Caco-2 (cell line): ENCODE data around the gene RASL12. TPM values are rescaled to one million over a fixed set of nuclear protein-coding genes. Genes with fewer than 3 reads are reported as not detected.

ENCODE experiments used
- BruUV-seq: library from RNA; stranded (reverse); fragments of 400-500 nt; replicated peaks from 2 replicates; lab custom pipeline; 2021; lab: Mats Ljungman, UMichigan
- CTCF ChIA-PET: fragments of 300-600 bp; sonication (Branson Sonifier 250); formaldehyde crosslinking; loops from one replicate; lab custom pipeline; 2022; ENCODE audit warnings: antibody characterized with exemption; lab: Charles Lee
- POLR2A ChIA-PET: fragments of 300-600 bp; sonication (Branson Sonifier 250); formaldehyde crosslinking; loops from one replicate; lab custom pipeline; 2022; ENCODE audit warnings: antibody characterized with exemption; lab: Charles Lee
- DNase-seq, 2 experiments: peaks; one replicate each; pipeline versions ENCODE4 v3.0.0 to v3.0.0-alpha.2; 2020 to 2022
- H3K27me3 ChIP-seq: replicated peaks from 2 replicates; pipeline ENCODE4 v1.6.0; 2011; ENCODE audit warnings: low read length; ENCODE audit not compliant: control insufficient read depth, insufficient read depth
- H3K36me3 ChIP-seq: 2 replicates; pipeline ENCODE4 v1.5.1; 2011; ENCODE audit warnings: low read length; ENCODE audit not compliant: control insufficient read depth, insufficient read depth
- H3K4me1 ChIP-seq: fragments of 250-450 bp; sonication (Bioruptor Pico); 2 replicates; pipeline ENCODE4 v1.5.1; 2020; ENCODE audit warnings: mild to moderate bottlenecking
- H3K4me3 ChIP-seq: 2 replicates; pipeline ENCODE4 v1.5.1; 2011; ENCODE audit warnings: low read depth, mild to moderate bottlenecking, control low read depth, low read length
- H3K9me3 ChIP-seq: fragments of 250-450 bp; sonication (Bioruptor Pico); 2 replicates; pipeline ENCODE4 v1.5.1; 2020; ENCODE audit warnings: mild to moderate bottlenecking, moderate library complexity
- H3K27ac Mint-ChIP-seq: one replicate; pipeline ENCODE4 v1.8.0; 2022; ENCODE audit warnings: mixed read lengths; ENCODE audit not compliant: unreplicated experiment
- H3K27me3 Mint-ChIP-seq: one replicate; pipeline ENCODE4 v1.8.0; 2022; ENCODE audit warnings: mixed read lengths; ENCODE audit not compliant: insufficient read depth, unreplicated experiment
- H3K36me3 Mint-ChIP-seq: one replicate; pipeline ENCODE4 v1.8.0; 2022; ENCODE audit warnings: mild to moderate bottlenecking, mixed read lengths; ENCODE audit not compliant: insufficient read depth, unreplicated experiment
- H3K4me1 Mint-ChIP-seq: one replicate; pipeline ENCODE4 v1.8.0; 2022; ENCODE audit warnings: low read depth, mixed read lengths; ENCODE audit not compliant: unreplicated experiment
- H3K4me3 Mint-ChIP-seq: one replicate; pipeline ENCODE4 v1.8.0; 2022; ENCODE audit warnings: mild to moderate bottlenecking, moderate library complexity, mixed read lengths; ENCODE audit not compliant: unreplicated experiment
- H3K9me3 Mint-ChIP-seq: one replicate; pipeline ENCODE4 v1.8.0; 2022; ENCODE audit warnings: mixed read lengths; ENCODE audit not compliant: unreplicated experiment
- intact Hi-C: fragments of 100-400 bp; cut with micrococcal nuclease; formaldehyde crosslinking; loops from one replicate; pipeline ENCODE4 v1.10.0; 2022; ENCODE audit not compliant: unreplicated experiment
- total RNA-seq: library from RNA; stranded (reverse); gene quantifications from 2 replicates; pipeline ENCODE4 v1.2.3, GENCODE V29; 2022
- TF ChIP-seq, protein P1 (sequence below), 2 experiments: fragments of 200-600 bp in 1 of 2; IDR thresholded peaks; 1 replicate in 1 of 2; 2 replicates in 1 of 2; pipeline versions ENCODE4 v1.5.1 to v1.8.0; 2011 to 2022; ENCODE audit warnings: antibody characterized with exemption in 1 of 2, control low read depth in 1 of 2, inconsistent platforms in 1 of 2, low read depth in 1 of 2, low read length in 1 of 2, mild to moderate bottlenecking in 1 of 2, moderate library complexity in 1 of 2; ENCODE audit not compliant: insufficient read depth in 1 of 2, severe bottlenecking in 1 of 2, unreplicated experiment in 1 of 2

The RASL12 gene
- total RNA-seq, 1 experiment from 2014 or later: 6.4 TPM

DNA sequence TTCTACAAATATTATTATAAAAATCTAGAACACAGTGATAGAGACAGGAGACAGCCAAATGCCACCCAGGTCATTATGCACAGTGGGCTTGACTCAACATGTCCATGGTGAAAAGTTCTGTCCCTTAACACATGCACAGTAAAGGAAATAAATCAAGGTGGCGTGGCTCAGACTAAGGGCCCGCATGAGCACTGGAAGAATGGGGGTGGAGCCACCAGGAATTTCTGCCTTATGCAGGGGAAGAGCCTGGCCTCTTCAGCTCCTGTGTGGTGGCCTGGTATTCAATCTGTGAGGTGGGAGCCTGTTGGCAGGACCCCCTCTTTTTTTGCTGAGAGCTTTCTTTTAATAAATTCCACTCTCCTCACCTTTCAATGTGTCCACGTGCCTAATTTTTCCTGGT, 60.9 kb downstream of the RASL12 start:
- Histone ChIP-seq H3K4me1 (no peaks in the 10 kb centered on the region), H3K4me3 (no peak overlapping the region), H3K27me3 (no peaks in the 10 kb centered on the region), H3K9me3 (no peaks in the 10 kb centered on the region), H3K36me3 (no peaks in the 10 kb centered on the region)
- no peak for DNase-seq
- CTCF ChIA-PET: no interaction called here
- Mint-ChIP-seq H3K4me3 (no peak overlapping the region), H3K36me3 (peaks cover 21% of the 10 kb centered on the region), H3K4me1 (no peaks in the 10 kb centered on the region), H3K27me3 (no peaks in the 10 kb centered on the region), H3K27ac (no peak overlapping the region), H3K9me3 (no peaks in the 10 kb centered on the region)
- no TSS peak for BruUV-seq
- POLR2A ChIA-PET: interaction anchor here (0.6 kb wide), 1 partner anchor 359 kb away, joined by 6 read pairs; no protein-coding TSS in a partner anchor
- TF ChIP-seq, protein P1, sequence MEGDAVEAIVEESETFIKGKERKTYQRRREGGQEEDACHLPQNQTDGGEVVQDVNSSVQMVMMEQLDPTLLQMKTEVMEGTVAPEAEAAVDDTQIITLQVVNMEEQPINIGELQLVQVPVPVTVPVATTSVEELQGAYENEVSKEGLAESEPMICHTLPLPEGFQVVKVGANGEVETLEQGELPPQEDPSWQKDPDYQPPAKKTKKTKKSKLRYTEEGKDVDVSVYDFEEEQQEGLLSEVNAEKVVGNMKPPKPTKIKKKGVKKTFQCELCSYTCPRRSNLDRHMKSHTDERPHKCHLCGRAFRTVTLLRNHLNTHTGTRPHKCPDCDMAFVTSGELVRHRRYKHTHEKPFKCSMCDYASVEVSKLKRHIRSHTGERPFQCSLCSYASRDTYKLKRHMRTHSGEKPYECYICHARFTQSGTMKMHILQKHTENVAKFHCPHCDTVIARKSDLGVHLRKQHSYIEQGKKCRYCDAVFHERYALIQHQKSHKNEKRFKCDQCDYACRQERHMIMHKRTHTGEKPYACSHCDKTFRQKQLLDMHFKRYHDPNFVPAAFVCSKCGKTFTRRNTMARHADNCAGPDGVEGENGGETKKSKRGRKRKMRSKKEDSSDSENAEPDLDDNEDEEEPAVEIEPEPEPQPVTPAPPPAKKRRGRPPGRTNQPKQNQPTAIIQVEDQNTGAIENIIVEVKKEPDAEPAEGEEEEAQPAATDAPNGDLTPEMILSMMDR (IDR thresholded peaks at IDR 0.05; ENCODE audit: insufficient read depth in 1 of 2, low read depth in 1 of 2, low read length in 1 of 2, severe bottlenecking in 1 of 2, unreplicated experiment in 1 of 2): no peak
- intact Hi-C loops: no loop called here

- H3K4me3 Mint-ChIP-seq: no peak overlapping the region
- no TSS peak for BruUV-seq
- H3K4me3 ChIP-seq: no peak overlapping the region
- TF ChIP-seq, protein P1 (IDR thresholded peaks at IDR 0.05; ENCODE audit: insufficient read depth in 1 of 2, low read depth in 1 of 2, low read length in 1 of 2, severe bottlenecking in 1 of 2, unreplicated experiment in 1 of 2): no peak
- intact Hi-C loops: no loop called here
- no peaks in the 10 kb centered on the region for H3K27me3 Mint-ChIP-seq
- H3K9me3 ChIP-seq: no peaks in the 10 kb centered on the region
- no peak overlapping the region for H3K27ac Mint-ChIP-seq
- no peaks in the 10 kb centered on the region for H3K27me3 ChIP-seq
- DNase-seq: no peak
- no peaks in the 10 kb centered on the region for H3K36me3 ChIP-seq
- no peaks in the 10 kb centered on the region for H3K9me3 Mint-ChIP-seq
- CTCF ChIA-PET: no interaction called here
- POLR2A ChIA-PET: no interaction called here
- no peaks in the 10 kb centered on the region for H3K4me1 Mint-ChIP-seq
- peaks cover 13% of the 10 kb centered on the region for H3K36me3 Mint-ChIP-seq
- no peaks in the 10 kb centered on the region for H3K4me1 ChIP-seq
Measured at GRCh38 chr15:65004993-65005392, 62.8 kb downstream of the RASL12 start.

Other genes starting within 250 kb of the RASL12 start
- 45.8 and 47.9 TPM in 2 replicates for gene PIF1, start 242.3 kb downstream of the RASL12 start, total RNA-seq
- 4.5 and 4.9 TPM in 2 replicates for gene PLEKHO2, start 226.1 kb downstream of the RASL12 start, total RNA-seq
- gene ANKDD1A, start 156.1 kb downstream of the RASL12 start, total RNA-seq: 1.3 and 1.6 TPM in 2 replicates
- 69.4 and 72.9 TPM in 2 replicates for gene SPG21, start 78.1 kb downstream of the RASL12 start, total RNA-seq
- gene MTFMT, start 38.4 kb downstream of the RASL12 start, total RNA-seq: 24.7 and 29.9 TPM in 2 replicates
- gene SLC51B, start 22.6 kb downstream of the RASL12 start, total RNA-seq: 15.4 and 17.1 TPM in 2 replicates
- not detected in 2 replicates for gene KBTBD13, start 8.8 kb upstream of the RASL12 start, total RNA-seq
- gene UBAP1L, start 47.2 kb upstream of the RASL12 start, total RNA-seq: 2.2 and 2.7 TPM in 2 replicates
- 26.2 and 32.6 TPM in 2 replicates for gene PDCD7, start 65.8 kb upstream of the RASL12 start, total RNA-seq
- gene CLPX, start 117.4 kb upstream of the RASL12 start, total RNA-seq: 51.4 and 59.4 TPM in 2 replicates
- not detected in 2 replicates for gene CILP, start 143.5 kb upstream of the RASL12 start, total RNA-seq
- 6.9 and 9.5 TPM in 2 replicates for gene PARP16, start 218.9 kb upstream of the RASL12 start, total RNA-seq
- gene RNU5A-1, start 228.1 kb upstream of the RASL12 start, total RNA-seq: not detected in 2 replicates
- gene RNU5B-1, start 236.7 kb upstream of the RASL12 start, total RNA-seq: not detected in 2 replicates